ENCODE data around the gene PURA. TPM values are rescaled to one million over a fixed set of nuclear protein-coding genes. Genes with fewer than 3 reads are reported as not detected.
A peak's percentile ranks its signal among the peaks of the same experiment; 100 is the strongest.

Gene PURA
- total RNA-seq, result 7.0 and 7.7 TPM in 2 replicates
- long read RNA-seq, full-length matches to known transcripts, result 2 of 2 reads
- long read RNA-seq, partial matches to known transcripts, result 0 of 2 reads
- long read RNA-seq, other reads (novel, unspliced or antisense), result 0 of 2 reads

DNA sequence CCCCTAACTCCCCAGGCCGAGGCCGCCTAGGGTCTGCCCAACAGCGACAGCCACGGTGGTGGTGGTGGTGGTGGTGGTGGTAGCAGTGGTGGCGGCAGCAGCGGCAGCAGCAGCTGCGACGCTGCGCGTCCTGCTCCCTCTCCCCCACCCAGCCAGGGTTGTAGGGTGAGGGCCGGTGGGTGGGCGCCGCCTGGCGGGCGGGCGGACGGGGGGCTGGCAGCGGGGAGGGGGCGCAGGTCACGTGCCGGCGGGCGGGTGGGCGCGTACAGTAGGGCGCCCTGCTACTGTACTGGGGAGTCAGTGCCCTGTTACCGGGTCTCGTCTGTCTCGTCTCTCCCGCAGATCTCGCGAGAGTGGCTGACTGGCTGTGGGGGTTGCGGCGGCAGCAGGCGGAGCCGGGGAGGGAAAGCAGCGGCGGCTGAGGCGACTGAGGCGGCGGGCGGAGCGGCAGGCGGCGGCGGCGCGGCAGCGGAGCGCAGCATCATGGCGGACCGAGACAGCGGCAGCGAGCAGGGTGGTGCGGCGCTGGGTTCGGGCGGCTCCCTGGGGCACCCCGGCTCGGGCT is at the start of gene PURA:
Gene PURA (plus strand): TSS at position 411 of the 565 bp plus-strand sequence. CDS start 73 bp downstream, at position 484.
- H3K27ac Mint-ChIP-seq, result peak within 1 kb of the TSS; percentile 94
- TF ChIP-seq, protein P1, sequence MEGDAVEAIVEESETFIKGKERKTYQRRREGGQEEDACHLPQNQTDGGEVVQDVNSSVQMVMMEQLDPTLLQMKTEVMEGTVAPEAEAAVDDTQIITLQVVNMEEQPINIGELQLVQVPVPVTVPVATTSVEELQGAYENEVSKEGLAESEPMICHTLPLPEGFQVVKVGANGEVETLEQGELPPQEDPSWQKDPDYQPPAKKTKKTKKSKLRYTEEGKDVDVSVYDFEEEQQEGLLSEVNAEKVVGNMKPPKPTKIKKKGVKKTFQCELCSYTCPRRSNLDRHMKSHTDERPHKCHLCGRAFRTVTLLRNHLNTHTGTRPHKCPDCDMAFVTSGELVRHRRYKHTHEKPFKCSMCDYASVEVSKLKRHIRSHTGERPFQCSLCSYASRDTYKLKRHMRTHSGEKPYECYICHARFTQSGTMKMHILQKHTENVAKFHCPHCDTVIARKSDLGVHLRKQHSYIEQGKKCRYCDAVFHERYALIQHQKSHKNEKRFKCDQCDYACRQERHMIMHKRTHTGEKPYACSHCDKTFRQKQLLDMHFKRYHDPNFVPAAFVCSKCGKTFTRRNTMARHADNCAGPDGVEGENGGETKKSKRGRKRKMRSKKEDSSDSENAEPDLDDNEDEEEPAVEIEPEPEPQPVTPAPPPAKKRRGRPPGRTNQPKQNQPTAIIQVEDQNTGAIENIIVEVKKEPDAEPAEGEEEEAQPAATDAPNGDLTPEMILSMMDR (IDR thresholded peaks at IDR 0.05; ENCODE audit: unreplicated experiment), result peak; percentile 49
- no peaks in the 10 kb centered on the region for H3K9me3 Mint-ChIP-seq (ENCODE audit: low read depth)
- no peaks in the 10 kb centered on the region for H3K36me3 Mint-ChIP-seq (ENCODE audit: insufficient read depth)
- peaks cover 48% of the 10 kb centered on the region for H3K27me3 Mint-ChIP-seq
- peak; percentile 93 for DNase-seq (ENCODE audit: low spot score, unreplicated experiment)
- peak within 1 kb of the TSS; percentile 85 for H3K4me3 Mint-ChIP-seq (ENCODE audit: low read depth)
- peaks cover 19% of the 10 kb centered on the region for H3K4me1 Mint-ChIP-seq (ENCODE audit: low read depth)

DNA sequence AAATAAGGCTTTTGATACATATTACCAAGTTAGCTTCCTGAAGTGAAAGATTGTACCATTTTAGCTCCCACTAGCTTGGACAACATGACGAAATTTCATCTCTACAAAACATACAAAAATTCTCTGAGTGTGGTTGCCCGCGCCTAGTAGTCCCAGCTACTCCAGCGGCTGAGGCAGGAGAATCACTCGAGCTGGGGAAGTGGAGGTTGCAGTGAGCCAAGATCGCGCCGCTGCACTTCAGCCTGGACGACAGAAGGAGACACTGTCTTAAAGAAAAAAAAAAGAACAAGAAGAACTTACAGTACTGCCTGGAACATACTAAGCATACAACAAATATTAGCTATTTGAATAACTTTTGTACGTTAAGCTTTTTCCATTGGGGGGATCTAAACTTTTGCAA is 41.1 kb upstream of the PURA start:
- H3K36me3 Mint-ChIP-seq (ENCODE audit: insufficient read depth), result no peaks in the 10 kb centered on the region
- H3K27me3 Mint-ChIP-seq, result peaks cover 65% of the 10 kb centered on the region
- no peaks in the 10 kb centered on the region for H3K9me3 Mint-ChIP-seq (ENCODE audit: low read depth)

GRCh38 chr5:140073296-140073695 is 40.6 kb upstream of the PURA start:
- no peaks in the 10 kb centered on the region for H3K36me3 Mint-ChIP-seq (ENCODE audit: insufficient read depth)

More for the DNA sequence above, 41.1 kb upstream of the PURA start:
- TF ChIP-seq, protein P1 (IDR thresholded peaks at IDR 0.05; ENCODE audit: unreplicated experiment), result no peak
- no peak for DNase-seq (ENCODE audit: low spot score, unreplicated experiment)
- Mint-ChIP-seq H3K4me1 (ENCODE audit: low read depth) (no peaks in the 10 kb centered on the region), H3K4me3 (ENCODE audit: low read depth) (no peak overlapping the region), H3K27ac (no peak overlapping the region)

GRCh38 chr5:140075371-140075770 is 38.5 kb upstream of the PURA start:
- TF ChIP-seq, protein P1 (IDR thresholded peaks at IDR 0.05; ENCODE audit: unreplicated experiment), result no peak
- DNase-seq (ENCODE audit: low spot score, unreplicated experiment), result no peak
- Mint-ChIP-seq H3K36me3 (ENCODE audit: insufficient read depth) (no peaks in the 10 kb centered on the region), H3K4me3 (ENCODE audit: low read depth) (no peak overlapping the region), H3K9me3 (ENCODE audit: low read depth) (no peaks in the 10 kb centered on the region), H3K27ac (no peak overlapping the region), H3K4me1 (ENCODE audit: low read depth) (no peaks in the 10 kb centered on the region), H3K27me3 (peaks cover 48% of the 10 kb centered on the region)

More at GRCh38 chr5:140073296-140073695, 40.6 kb upstream of the PURA start:
- Mint-ChIP-seq H3K27me3 (peaks cover 60% of the 10 kb centered on the region), H3K9me3 (ENCODE audit: low read depth) (no peaks in the 10 kb centered on the region), H3K27ac (no peak overlapping the region), H3K4me3 (ENCODE audit: low read depth) (no peak overlapping the region), H3K4me1 (ENCODE audit: low read depth) (no peaks in the 10 kb centered on the region)
- TF ChIP-seq, protein P1 (IDR thresholded peaks at IDR 0.05; ENCODE audit: unreplicated experiment), result peak; percentile 77
- DNase-seq (ENCODE audit: low spot score, unreplicated experiment), result no peak

DNA sequence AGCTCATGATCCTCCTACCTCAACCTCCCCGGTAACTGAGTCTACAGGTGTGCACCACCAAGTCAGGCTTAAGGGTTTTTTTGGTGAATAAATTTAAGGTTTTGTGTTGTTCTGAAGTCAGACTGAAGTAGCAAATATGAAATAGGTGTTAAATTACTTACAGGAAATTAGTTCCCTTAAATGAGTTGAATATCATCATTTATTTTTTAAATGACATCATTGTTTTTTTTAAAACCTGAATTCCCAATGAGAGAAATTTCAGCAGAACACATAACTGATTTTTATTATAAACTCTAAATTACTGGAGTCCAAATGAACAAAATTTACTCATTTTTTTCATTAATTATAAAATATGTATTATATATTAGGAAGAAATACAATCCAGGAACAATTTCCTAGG is 37.8 kb upstream of the PURA start:
- no peak overlapping the region for H3K27ac Mint-ChIP-seq
- H3K36me3 Mint-ChIP-seq (ENCODE audit: insufficient read depth), result no peaks in the 10 kb centered on the region
- no peaks in the 10 kb centered on the region for H3K9me3 Mint-ChIP-seq (ENCODE audit: low read depth)
- no peak overlapping the region for H3K4me3 Mint-ChIP-seq (ENCODE audit: low read depth)
- DNase-seq (ENCODE audit: low spot score, unreplicated experiment), result no peak
- peaks cover 49% of the 10 kb centered on the region for H3K27me3 Mint-ChIP-seq
- TF ChIP-seq, protein P1 (IDR thresholded peaks at IDR 0.05; ENCODE audit: unreplicated experiment), result no peak
- H3K4me1 Mint-ChIP-seq (ENCODE audit: low read depth), result no peaks in the 10 kb centered on the region

All from progenitor cell of endocrine pancreas (in vitro differentiated cells).